H1 (cell line): ENCODE measurements around the gene TMEM86B. TPM values are rescaled to one million over a fixed set of nuclear protein-coding genes. Genes with fewer than 3 reads are reported as not detected.

Experiments
- CTCF ChIA-PET: fragments of 300-600 bp; sonication (Branson Sonifier 250); formaldehyde crosslinking; loops from one replicate; lab custom pipeline; 2021; ENCODE audit not compliant: partially characterized antibody; lab: Charles Lee
- POLR2A ChIA-PET: fragments of 300-600 bp; sonication (Branson Sonifier 250); formaldehyde crosslinking; loops from one replicate; lab custom pipeline; 2021; ENCODE audit warnings: inconsistent platforms; ENCODE audit not compliant: partially characterized antibody; lab: Charles Lee
- DNase-seq, 2 experiments: peaks; one replicate each; pipeline versions ENCODE4 v3.0.0 to v3.0.0-alpha.2; 2010 to 2022; ENCODE audit warnings: low spot score in 2 of 2, low read depth in 1 of 2, mixed read lengths in 1 of 2
- FAIRE-seq: peaks from 2 replicates; lab custom pipeline; 2011; peaks lifted over from hg19 to GRCh38; lab: Jason Lieb, UNC
- H2AFZ ChIP-seq: 2 replicates; pipeline ENCODE4 v1.8.1; 2012; ENCODE audit warnings: low read length, inconsistent platforms
- H2AK5ac ChIP-seq: 2 replicates; pipeline ENCODE4 v1.6.1; 2013; ENCODE audit warnings: low read depth, low read length
- H2BK120ac ChIP-seq: replicated peaks from 2 replicates; pipeline ENCODE3; 2013; ENCODE audit warnings: low read depth, low read length, inconsistent platforms
- H2BK12ac ChIP-seq: 2 replicates; pipeline ENCODE4 v1.6.1; 2013; ENCODE audit warnings: low read depth, low read length
- H2BK15ac ChIP-seq: 2 replicates; pipeline ENCODE4 v1.6.1; 2013; ENCODE audit warnings: low read length
- H2BK20ac ChIP-seq: 2 replicates; pipeline ENCODE4 v1.6.1; 2013; ENCODE audit warnings: low read length
- H2BK5ac ChIP-seq: 2 replicates; pipeline ENCODE4 v1.6.1; 2013; ENCODE audit warnings: low read depth, low read length
- H3K14ac ChIP-seq: 2 replicates; pipeline ENCODE4 v1.6.1; 2013; ENCODE audit warnings: inconsistent platforms; ENCODE audit not compliant: insufficient read length
- H3K18ac ChIP-seq: 2 replicates; pipeline ENCODE4 v1.6.1; 2013; ENCODE audit warnings: low read length; ENCODE audit errors: extremely low read depth
- H3K23ac ChIP-seq: 2 replicates; pipeline ENCODE4 v1.6.1; 2013; ENCODE audit warnings: inconsistent platforms; ENCODE audit not compliant: insufficient read length
- H3K23me2 ChIP-seq: 2 replicates; pipeline ENCODE4 v1.6.1; 2013; ENCODE audit warnings: low read depth, low read length
- H3K27ac ChIP-seq: 2 replicates; pipeline ENCODE4 v1.6.1; 2011; ENCODE audit warnings: low read depth, low read length, inconsistent platforms
- H3K27me3 ChIP-seq, 4 experiments: replicated peaks in 1 of 4; 1 replicate in 1 of 4; 2 replicates in 3 of 4; pipeline versions ENCODE4 v1.6.1 to v1.8.1; 2011 to 2013; ENCODE audit warnings: low read length in 3 of 4, mild to moderate bottlenecking in 3 of 4, inconsistent platforms in 2 of 4, mixed read lengths in 2 of 4, moderate library complexity in 1 of 4; ENCODE audit not compliant: control insufficient read depth in 3 of 4, insufficient read depth in 3 of 4; ENCODE audit errors: extremely low read depth in 1 of 4
- H3K36me3 ChIP-seq, 4 experiments: 2 replicates each; pipeline versions ENCODE4 v1.6.1 to v1.8.1; 2011 to 2013; ENCODE audit warnings: mild to moderate bottlenecking in 4 of 4, low read length in 3 of 4, moderate library complexity in 2 of 4, control low read depth in 1 of 4, inconsistent platforms in 1 of 4; ENCODE audit not compliant: insufficient read depth in 4 of 4, control insufficient read depth in 2 of 4
- H3K4ac ChIP-seq: replicated peaks from 2 replicates; pipeline ENCODE3; 2013; ENCODE audit warnings: low read length, low read depth, mixed read lengths, inconsistent platforms; ENCODE audit not compliant: insufficient read length
- H3K4me1 ChIP-seq, 4 experiments: replicated peaks in 1 of 4; 1 replicate in 1 of 4; 2 replicates in 3 of 4; pipeline versions ENCODE4 v1.6.1 to v1.8.1; 2011 to 2013; ENCODE audit warnings: low read length in 3 of 4, inconsistent platforms in 2 of 4, mixed read lengths in 1 of 4; ENCODE audit not compliant: insufficient read depth in 4 of 4, control insufficient read depth in 3 of 4
- H3K4me2 ChIP-seq, 2 experiments: 2 replicates each; pipeline versions ENCODE4 v1.6.1 to v1.8.1; 2011 to 2013; ENCODE audit warnings: low read depth in 2 of 2, low read length in 2 of 2, control low read depth in 1 of 2, inconsistent platforms in 1 of 2, mild to moderate bottlenecking in 1 of 2; ENCODE audit not compliant: insufficient read depth in 1 of 2
- H3K4me3 ChIP-seq, 4 experiments: fragments of 200-600, 300-600 bp in 1 of 4; sonication (generic), shearing (Covaris generic), sonication (Bioruptor Twin) in 1 of 4; 2 replicates each; pipeline versions ENCODE4 v1.5.1 to v1.8.1; 2011 to 2016; ENCODE audit warnings: low read length in 4 of 4, low read depth in 3 of 4, control low read depth in 2 of 4, inconsistent platforms in 2 of 4, mild to moderate bottlenecking in 2 of 4, mixed read lengths in 1 of 4, moderate library complexity in 1 of 4; ENCODE audit not compliant: insufficient read depth in 2 of 4; ENCODE audit errors: extremely low read depth in 1 of 4
- H3K56ac ChIP-seq: replicated peaks from 2 replicates; pipeline ENCODE3; 2013; ENCODE audit warnings: low read depth, mild to moderate bottlenecking, mixed read lengths, low read length, inconsistent platforms; ENCODE audit not compliant: insufficient read length
- H3K79me1 ChIP-seq: 2 replicates; pipeline ENCODE4 v1.6.1; 2013; ENCODE audit warnings: low read depth, low read length, control low read depth
- H3K79me2 ChIP-seq, 2 experiments: 2 replicates each; pipeline versions ENCODE4 v1.6.1 to v1.8.1; 2012 to 2013; ENCODE audit warnings: low read length in 2 of 2, mild to moderate bottlenecking in 2 of 2, inconsistent platforms in 1 of 2; ENCODE audit not compliant: insufficient read depth in 2 of 2, control insufficient read depth in 1 of 2
- H3K9ac ChIP-seq, 4 experiments: replicated peaks in 1 of 4; 1 replicate in 1 of 4; 2 replicates in 3 of 4; pipeline versions ENCODE4 v1.6.1 to v1.8.1; 2011 to 2013; ENCODE audit warnings: low read depth in 3 of 4, low read length in 3 of 4, control low read depth in 2 of 4, mild to moderate bottlenecking in 2 of 4, moderate library complexity in 2 of 4, inconsistent platforms in 1 of 4; ENCODE audit errors: extremely low read depth in 1 of 4
- H3K9me3 ChIP-seq, 2 experiments: 2 replicates each; pipeline versions ENCODE4 v1.6.1 to v1.8.1; 2012 to 2013; ENCODE audit warnings: mild to moderate bottlenecking in 2 of 2, moderate library complexity in 2 of 2, control low read depth in 1 of 2, inconsistent platforms in 1 of 2, low read depth in 1 of 2, low read length in 1 of 2, mixed read lengths in 1 of 2; ENCODE audit not compliant: insufficient read depth in 2 of 2
- H4K20me1 ChIP-seq, 2 experiments: replicated peaks in 1 of 2; 2 replicates each; pipeline versions ENCODE3 to v1.8.1; 2011 to 2013; ENCODE audit warnings: inconsistent platforms in 2 of 2, low read length in 2 of 2, mild to moderate bottlenecking in 1 of 2; ENCODE audit not compliant: insufficient read depth in 2 of 2, control insufficient read depth in 1 of 2
- H4K5ac ChIP-seq: 2 replicates; pipeline ENCODE4 v1.6.1; 2013; ENCODE audit warnings: low read length, low read depth, mixed read lengths, inconsistent platforms; ENCODE audit not compliant: insufficient read length
- H4K8ac ChIP-seq: 2 replicates; pipeline ENCODE4 v1.8.0; 2013; ENCODE audit warnings: mild to moderate bottlenecking, moderate library complexity, low read length, inconsistent platforms; ENCODE audit not compliant: insufficient read depth; ENCODE audit errors: extremely low read depth
- H4K91ac ChIP-seq: replicated peaks from 2 replicates; pipeline ENCODE3; 2013; ENCODE audit warnings: low read length, mixed read lengths, inconsistent platforms; ENCODE audit not compliant: insufficient read length
- CBX8 ChIP-seq: fragments of 300-800, 300-1000 bp; sonication (generic); IDR thresholded peaks from 2 replicates; pipeline ENCODE4 v1.7.1; 2016; ENCODE audit warnings: low read depth, low read length, borderline replicate concordance
- RAD21 ChIP-seq, 2 experiments: IDR thresholded peaks in 1 of 2; conservative IDR thresholded peaks in 1 of 2; 2 replicates each; pipeline ENCODE4 v1.6.1; 2011; ENCODE audit warnings: low read depth in 2 of 2, low read length in 2 of 2, improper control_type of control experiment in 1 of 2, inconsistent platforms in 1 of 2, mild to moderate bottlenecking in 1 of 2, moderate library complexity in 1 of 2
- SIRT6 ChIP-seq: IDR thresholded peaks from one replicate; pipeline ENCODE4 v1.7.1; 2012; ENCODE audit warnings: low read length, inconsistent platforms
- SRF ChIP-seq: IDR thresholded peaks from 2 replicates; pipeline ENCODE4 v1.6.1; 2011; ENCODE audit warnings: mild to moderate bottlenecking, low read depth, low read length, moderate library complexity
- WGBS, 2 experiments: shearing (Covaris generic) in 1 of 2; methylation state at CpG; one replicate each; pipeline versions ENCODE4 v1.1.6 to v1.1.7; 2013 to 2015; ENCODE audit warnings: low lambda C conversion rate in 2 of 2, mixed read lengths in 2 of 2, inconsistent platforms in 1 of 2, low coverage in 1 of 2, missing lambda C conversion rate in 1 of 2; ENCODE audit not compliant: insufficient replicate concordance in 2 of 2, insufficient coverage in 1 of 2, insufficient read length in 1 of 2; ENCODE audit errors: extremely low coverage in 1 of 2, missing lambda C conversion rate in 1 of 2; 5-methylcytosine and 5-hydroxymethylcytosine counted together
- polyA plus RNA-seq, 7 experiments: library from polyadenylated mRNA; depleted of rRNA in 3 of 7; stranded (reverse) in 5 of 7; unstranded in 2 of 7; fragments of >200 nt in 5 of 7; fragments of 200-250 nt in 2 of 7; gene quantifications; 1 replicate in 5 of 7; 2 replicates in 1 of 7; 4 replicates in 1 of 7; pipeline versions ENCODE4 v1.2.1 to v1.2.3, GENCODE V29; 2011 to 2013; ENCODE audit warnings: missing spikeins in 2 of 7, mixed read lengths in 2 of 7
- total RNA-seq: library from RNA; stranded (reverse); fragmentation: NEBNext Ultra II Directional; extraction: Animal tissue kit (Norgen Biotek cat#: 25700); gene quantifications from 2 replicates; pipeline ENCODE4 v1.2.1, GENCODE V29; 2021

TMEM86B gene
- total and polyA plus RNA-seq, 2 of the 8 experiments (the other 6 are each of a cell fraction or from before 2014, with no cell fraction given), result 2.0 to 2.9 TPM

GRCh38 chr19:55189403-55189835 is 39.1 kb downstream of the TMEM86B start:
- DNase-seq (peak in 1 of 2 experiments; percentile 29), FAIRE-seq (no peak)
- no peak overlapping the region for H2AFZ ChIP-seq
- H2BK12ac ChIP-seq, result no peak overlapping the region
- no peaks in the 10 kb centered on the region for H3K79me1 ChIP-seq
- no peak overlapping the region for H3K18ac ChIP-seq
- no peak overlapping the region for H3K4me3 ChIP-seq
- H3K27me3 ChIP-seq, result peaks cover 0 to 4% (median 0%) of the 10 kb centered on the region in 4 experiments; a peak in 1 of 7 replicates
- no peak overlapping the region for H3K4me2 ChIP-seq
- no peak overlapping the region for H3K27ac ChIP-seq
- H3K23me2 ChIP-seq, result no peaks in the 10 kb centered on the region
- H3K14ac ChIP-seq, result no peak overlapping the region
- H2BK15ac ChIP-seq, result no peak overlapping the region
- H4K20me1 ChIP-seq, result no peaks in the 10 kb centered on the region
- no peak overlapping the region for H3K9ac ChIP-seq
- H4K91ac ChIP-seq, result no peak overlapping the region
- peak overlapping the region; percentile 60; the same call in 1 of the 2 replicates for H2BK5ac ChIP-seq
- no peaks in the 10 kb centered on the region for H3K4me1 ChIP-seq
- H4K8ac ChIP-seq, result no peak overlapping the region
- H3K4ac ChIP-seq, result no peak overlapping the region
- no peak overlapping the region for H2BK20ac ChIP-seq
- no peaks in the 10 kb centered on the region for H3K9me3 ChIP-seq
- no peak overlapping the region for H3K56ac ChIP-seq
- H3K23ac ChIP-seq, result no peak overlapping the region
- no peak overlapping the region for H4K5ac ChIP-seq
- no peaks in the 10 kb centered on the region for H3K36me3 ChIP-seq
- POLR2A ChIA-PET, result interaction anchor here (0.7 to 1.2 kb wide), 2 partner anchors 11 to 200 kb away, joined by 3 read pairs; no protein-coding TSS in a partner anchor
- no peak for TF ChIP-seq RAD21 (IDR thresholded peaks at IDR 0.05 in 1 of 2, conservative IDR thresholded peaks at IDR 0.05 in 1 of 2; ENCODE audit: low read depth in 2 of 2, low read length in 2 of 2)
- no peak for TF ChIP-seq SRF
- TF ChIP-seq CBX8, result no peak
- no peak for TF ChIP-seq SIRT6
- H3K79me2 ChIP-seq, result no peaks in the 10 kb centered on the region
- no peak overlapping the region for H2AK5ac ChIP-seq
- 81% methylated on average over 15 of the region's 15 CpGs; no CpG with 5 or more reads in 1 of the 2 experiments for WGBS, 2 experiments
- H2BK120ac ChIP-seq, result no peak overlapping the region
- CTCF ChIA-PET, result interaction anchor here (0.6 kb wide), 1 partner anchor 138 kb away, joined by 3 read pairs; no protein-coding TSS in a partner anchor
